KMS-11 (cell line): ENCODE results near the gene COG2.

Experiments used
- H2AFZ ChIP-seq: fragments of 200-600 bp; sonication (generic); 2 replicates; pipeline ENCODE4 v1.6.1; 2016; ENCODE audit warnings: antibody characterized with exemption, mixed run types, low read depth
- H3K27ac ChIP-seq: fragments of 200-600 bp; sonication (generic); 2 replicates; pipeline ENCODE4 v1.6.1; 2016; ENCODE audit warnings: mild to moderate bottlenecking, mixed run types
- H3K27me3 ChIP-seq: fragments of 200-600 bp; sonication (generic); 2 replicates; pipeline ENCODE4 v1.6.1; 2017; ENCODE audit warnings: mild to moderate bottlenecking, low read depth, mixed run types, moderate library complexity; ENCODE audit not compliant: insufficient read depth
- H3K36me3 ChIP-seq: fragments of 200-600 bp; sonication (generic); 2 replicates; pipeline ENCODE4 v1.6.1; 2017; ENCODE audit warnings: mild to moderate bottlenecking, mixed run types; ENCODE audit not compliant: insufficient read depth
- H3K4me1 ChIP-seq: fragments of 200-600 bp; sonication (generic); 2 replicates; pipeline ENCODE4 v1.6.1; 2016; ENCODE audit warnings: mild to moderate bottlenecking, low read depth, mixed run types; ENCODE audit not compliant: poor library complexity, severe bottlenecking
- H3K4me2 ChIP-seq: fragments of 200-600 bp; sonication (generic); 2 replicates; pipeline ENCODE4 v1.7.0; 2016; ENCODE audit warnings: mild to moderate bottlenecking, mixed run types
- H3K4me3 ChIP-seq: fragments of 200-600 bp; sonication (generic); IDR thresholded peaks from 2 replicates; pipeline ENCODE4 v1.6.1; 2017; ENCODE audit warnings: low read depth, low read length, mixed read lengths; ENCODE audit not compliant: insufficient read depth
- H3K79me2 ChIP-seq: fragments of 200-600 bp; sonication (generic); 2 replicates; pipeline ENCODE4 v1.6.1; 2016; ENCODE audit warnings: low read depth, mixed run types; ENCODE audit not compliant: insufficient read depth
- H3K9ac ChIP-seq: fragments of 200-600 bp; sonication (generic); 2 replicates; pipeline ENCODE4 v1.6.1; 2016; ENCODE audit warnings: mild to moderate bottlenecking, mixed run types
- H4K20me1 ChIP-seq: fragments of 200-600 bp; sonication (generic); 2 replicates; pipeline ENCODE4 v1.6.1; 2016; ENCODE audit warnings: mild to moderate bottlenecking, mixed run types; ENCODE audit not compliant: insufficient read depth
- TF ChIP-seq, protein P1 (sequence below): fragments of 200-600 bp; sonication (generic); conservative IDR thresholded peaks from 2 replicates; pipeline ENCODE4 v1.6.1; 2017; ENCODE audit warnings: low read depth, mild to moderate bottlenecking, antibody characterized with exemption, low read length, moderate library complexity, mixed read lengths

COG2 gene

GRCh38 chr1:230610589-230610988, 31.7 kb upstream of the COG2 start:
- TF ChIP-seq, protein P1, sequence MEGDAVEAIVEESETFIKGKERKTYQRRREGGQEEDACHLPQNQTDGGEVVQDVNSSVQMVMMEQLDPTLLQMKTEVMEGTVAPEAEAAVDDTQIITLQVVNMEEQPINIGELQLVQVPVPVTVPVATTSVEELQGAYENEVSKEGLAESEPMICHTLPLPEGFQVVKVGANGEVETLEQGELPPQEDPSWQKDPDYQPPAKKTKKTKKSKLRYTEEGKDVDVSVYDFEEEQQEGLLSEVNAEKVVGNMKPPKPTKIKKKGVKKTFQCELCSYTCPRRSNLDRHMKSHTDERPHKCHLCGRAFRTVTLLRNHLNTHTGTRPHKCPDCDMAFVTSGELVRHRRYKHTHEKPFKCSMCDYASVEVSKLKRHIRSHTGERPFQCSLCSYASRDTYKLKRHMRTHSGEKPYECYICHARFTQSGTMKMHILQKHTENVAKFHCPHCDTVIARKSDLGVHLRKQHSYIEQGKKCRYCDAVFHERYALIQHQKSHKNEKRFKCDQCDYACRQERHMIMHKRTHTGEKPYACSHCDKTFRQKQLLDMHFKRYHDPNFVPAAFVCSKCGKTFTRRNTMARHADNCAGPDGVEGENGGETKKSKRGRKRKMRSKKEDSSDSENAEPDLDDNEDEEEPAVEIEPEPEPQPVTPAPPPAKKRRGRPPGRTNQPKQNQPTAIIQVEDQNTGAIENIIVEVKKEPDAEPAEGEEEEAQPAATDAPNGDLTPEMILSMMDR = no peak
- Histone ChIP-seq H3K27me3 (no peaks in the 10 kb centered on the region), H3K4me3 (no peak overlapping the region), H3K79me2 (no peaks in the 10 kb centered on the region), H2AFZ (no peak overlapping the region), H3K9ac (no peak overlapping the region), H3K4me2 (no peak overlapping the region), H3K36me3 (no peaks in the 10 kb centered on the region), H3K27ac (no peak overlapping the region), H4K20me1 (no peaks in the 10 kb centered on the region), H3K4me1 (no peaks in the 10 kb centered on the region)

DNA sequence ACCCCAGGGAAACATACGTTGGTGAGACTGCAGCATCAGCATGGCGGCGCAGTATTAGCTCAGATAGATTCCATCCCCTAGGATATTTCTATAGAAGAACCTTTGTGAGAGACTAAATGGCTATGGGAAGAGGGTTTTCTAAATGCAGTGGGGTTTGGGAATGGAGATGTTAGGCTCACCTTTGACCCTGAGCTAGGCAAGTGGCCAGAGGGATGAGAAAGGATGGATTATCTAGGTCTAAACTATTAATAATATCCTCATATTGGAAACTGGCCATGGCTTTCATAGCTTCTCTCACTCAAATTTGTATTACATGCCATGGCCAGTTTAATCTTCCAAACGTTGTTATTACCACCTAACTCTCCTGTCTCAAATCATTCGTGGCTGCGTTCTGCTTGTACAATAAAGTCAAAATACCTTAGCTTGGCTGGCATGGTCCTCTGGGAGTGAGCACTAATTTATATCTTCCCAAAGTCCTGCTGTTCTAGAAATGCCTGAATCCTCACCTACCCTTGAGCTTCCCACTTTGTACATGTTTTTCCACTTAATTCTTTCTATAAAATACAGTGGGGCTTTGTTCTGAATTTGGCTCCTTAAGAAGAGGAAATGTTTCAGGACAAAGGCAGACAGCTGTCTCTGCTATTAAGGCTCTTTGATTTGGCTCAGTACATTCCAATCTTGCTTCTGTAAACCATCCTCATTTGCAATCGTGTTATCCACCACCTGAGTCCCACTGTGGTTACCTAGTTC, 31.0 kb upstream of the COG2 start:
- Histone ChIP-seq H3K79me2 (no peaks in the 10 kb centered on the region), H3K4me2 (no peak overlapping the region), H3K27ac (no peak overlapping the region), H3K9ac (no peak overlapping the region), H4K20me1 (no peaks in the 10 kb centered on the region), H2AFZ (no peak overlapping the region), H3K36me3 (no peaks in the 10 kb centered on the region), H3K4me3 (no peak overlapping the region), H3K4me1 (no peaks in the 10 kb centered on the region), H3K27me3 (no peaks in the 10 kb centered on the region)
- TF ChIP-seq, protein P1 = no peak

- H3K4me2 ChIP-seq = no peak overlapping the region
Observed at GRCh38 chr1:230611878-230612235, 30.4 kb upstream of the COG2 start.

DNA sequence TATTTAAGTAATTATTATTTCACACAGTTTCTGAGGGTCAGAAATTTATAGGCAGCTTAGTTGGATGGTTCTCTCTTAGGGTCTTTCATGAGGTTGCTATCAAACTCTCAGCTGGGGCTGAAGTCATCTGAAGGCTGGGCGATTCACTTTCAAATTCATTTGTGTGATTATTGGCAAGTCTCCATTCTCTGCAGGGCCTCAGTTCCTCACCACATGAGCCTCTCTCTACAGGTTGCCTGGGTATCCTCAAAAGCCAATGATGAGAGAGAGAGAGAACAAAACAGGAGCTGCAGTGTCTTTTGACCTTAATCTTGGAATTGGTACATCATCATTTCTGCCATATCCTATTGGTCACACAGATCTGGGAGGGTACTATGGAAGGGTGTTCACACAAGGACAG, 29.6 kb upstream of the COG2 start:
- H3K4me2 ChIP-seq = no peak overlapping the region
- no peaks in the 10 kb centered on the region for H3K27me3 ChIP-seq
- no peak overlapping the region for H3K4me3 ChIP-seq
- no peak overlapping the region for H2AFZ ChIP-seq
- H3K36me3 ChIP-seq = no peaks in the 10 kb centered on the region
- no peaks in the 10 kb centered on the region for H3K4me1 ChIP-seq
- H3K27ac ChIP-seq = no peak overlapping the region
- no peak overlapping the region for H3K9ac ChIP-seq
- TF ChIP-seq, protein P1 = no peak
- no peaks in the 10 kb centered on the region for H3K79me2 ChIP-seq
- H4K20me1 ChIP-seq = no peaks in the 10 kb centered on the region

More at GRCh38 chr1:230611878-230612235, 30.4 kb upstream of the COG2 start:
- Histone ChIP-seq H2AFZ (no peak overlapping the region), H3K27ac (no peak overlapping the region), H3K4me3 (no peak overlapping the region), H3K9ac (no peak overlapping the region), H3K27me3 (no peaks in the 10 kb centered on the region), H3K79me2 (no peaks in the 10 kb centered on the region), H3K36me3 (no peaks in the 10 kb centered on the region), H3K4me1 (no peaks in the 10 kb centered on the region), H4K20me1 (no peaks in the 10 kb centered on the region)
- TF ChIP-seq, protein P1 = no peak
